Activated naive CD8-positive, alpha-beta T cell treated with anti-CD3 and anti-CD28 coated beads, Interleukin-2, amount 50 U/mL, for 16 hours (primary cell): ENCODE results near the gene MARVELD1.

Source experiments
- DNase-seq: peaks from one replicate; pipeline ENCODE4 v3.0.0-alpha.2; 2020; ENCODE audit warnings: low read depth, low spot score

Gene MARVELD1

GRCh38 chr10:97755718-97756117 is 42.2 kb downstream of the MARVELD1 start:
- no peak for DNase-seq

GRCh38 chr10:97757471-97757870 is 43.9 kb downstream of the MARVELD1 start:
- DNase-seq: no peak

- DNase-seq: no peak
Measured at GRCh38 chr10:97759158-97759887, 45.8 kb downstream of the MARVELD1 start.

GRCh38 chr10:97759946-97760345 is 46.4 kb downstream of the MARVELD1 start:
- no peak for DNase-seq

GRCh38 chr10:97760461-97761257 is 47.1 kb downstream of the MARVELD1 start:
- DNase-seq: no peak

- no peak for DNase-seq
Measured at GRCh38 chr10:97761331-97761865, 47.9 kb downstream of the MARVELD1 start.

GRCh38 chr10:97762056-97762455 is 48.5 kb downstream of the MARVELD1 start:
- no peak for DNase-seq

- no peak for DNase-seq
Measured at GRCh38 chr10:97762816-97763215, 49.3 kb downstream of the MARVELD1 start.

GRCh38 chr10:97763411-97763810 is 49.9 kb downstream of the MARVELD1 start:
- no peak for DNase-seq

GRCh38 chr10:97763947-97764346 is 50.4 kb downstream of the MARVELD1 start:
- DNase-seq: no peak

- DNase-seq: no peak
Measured at GRCh38 chr10:97764519-97764931, 51.0 kb downstream of the MARVELD1 start.

GRCh38 chr10:97765201-97765600 is 51.7 kb downstream of the MARVELD1 start:
- DNase-seq: no peak

GRCh38 chr10:97766106-97766810 is 52.7 kb downstream of the MARVELD1 start:
- no peak for DNase-seq

GRCh38 chr10:97766996-97767924 is 53.7 kb downstream of the MARVELD1 start:
- no peak for DNase-seq
